Fibroblast of skin of right biceps (primary cell): Measurements from ENCODE around the gene KRR1.
"Not testable (repeated sequence)": the region's sequence is repeated elsewhere in the genome, so short reads cannot be mapped to it uniquely, and the experiment has no call there.

Experiments used
- DNase-seq: peaks from one replicate; pipeline ENCODE4 v3.0.0-alpha.2; 2013

The KRR1 gene

GRCh38 chr12:75474116-75474515, 37.3 kb downstream of the KRR1 start:
- DNase-seq: no peak

GRCh38 chr12:75471902-75472890, 39.2 kb downstream of the KRR1 start:
- no peak for DNase-seq

GRCh38 chr12:75460204-75460603, 51.2 kb downstream of the KRR1 start:
- DNase-seq: no peak

- no peak for DNase-seq
Observed at GRCh38 chr12:75459755-75460154, 51.7 kb downstream of the KRR1 start.

- DNase-seq: not testable (repeated sequence)
Observed at GRCh38 chr12:75457866-75458265, 53.5 kb downstream of the KRR1 start.

GRCh38 chr12:75457191-75457590, 54.2 kb downstream of the KRR1 start:
- no peak for DNase-seq

GRCh38 chr12:75455839-75456238, 55.6 kb downstream of the KRR1 start:
- no peak for DNase-seq

GRCh38 chr12:75452675-75453330, 58.6 kb downstream of the KRR1 start:
- peak; percentile 58 for DNase-seq

- peak; percentile 55 for DNase-seq
Observed at GRCh38 chr12:75447691-75448393, 63.6 kb downstream of the KRR1 start.

- peak; percentile 92 for DNase-seq
Observed at GRCh38 chr12:75446857-75447256, 64.6 kb downstream of the KRR1 start.

GRCh38 chr12:75445137-75445507, 66.3 kb downstream of the KRR1 start:
- DNase-seq: not testable (repeated sequence)

- DNase-seq: peak; percentile 81
Observed at GRCh38 chr12:75444429-75445136, 66.8 kb downstream of the KRR1 start.

GRCh38 chr12:75443709-75444108, 67.7 kb downstream of the KRR1 start:
- DNase-seq: no peak

GRCh38 chr12:75442454-75442853, 69.0 kb downstream of the KRR1 start:
- not testable (repeated sequence) for DNase-seq

GRCh38 chr12:75441687-75442449, 69.5 kb downstream of the KRR1 start:
- not testable (repeated sequence) for DNase-seq
